B cell (primary cell): ENCODE results near the gene ZNF483.

Experiments
- CTCF ChIP-seq: fragments of 200-600 bp; IDR thresholded peaks from one replicate; pipeline ENCODE4 v1.8.0; 2022; ENCODE audit warnings: antibody characterized with exemption, mild to moderate bottlenecking
- EZH2 ChIP-seq: IDR thresholded peaks from 2 replicates; pipeline ENCODE4 v1.6.1; 2012; ENCODE audit warnings: borderline replicate concordance, low read depth, mild to moderate bottlenecking, moderate library complexity, low read length; ENCODE audit not compliant: insufficient read depth, poor library complexity, severe bottlenecking

- no peak for TF ChIP-seq EZH2
- no peak for TF ChIP-seq CTCF
Measured at GRCh38 chr9:111475195-111475594, 49.8 kb upstream of the ZNF483 start.
